Epithelial cell of esophagus (primary cell): ENCODE results near the gene MAD1L1.

Experiments used
- DNase-seq: peaks from one replicate; pipeline ENCODE4 v3.0.0; 2010; ENCODE audit warnings: low read depth
- H3K4me3 ChIP-seq: 2 replicates; pipeline ENCODE4 v1.5.1; 2011; ENCODE audit warnings: mild to moderate bottlenecking, low read length, control low read depth
- CTCF ChIP-seq: IDR thresholded peaks from 2 replicates; pipeline ENCODE4 v1.5.1; 2011; ENCODE audit warnings: low read depth, mild to moderate bottlenecking, low read length, control low read depth, inconsistent platforms; ENCODE audit not compliant: insufficient read depth; ENCODE audit errors: missing control alignments

MAD1L1 gene

GRCh38 chr7:2048531-2048930, 184.2 kb downstream of the MAD1L1 start:
- no peak overlapping the region for H3K4me3 ChIP-seq
- no peak for TF ChIP-seq CTCF
- DNase-seq: peak; percentile 10

GRCh38 chr7:2048006-2048405, 184.7 kb downstream of the MAD1L1 start:
- no peak for TF ChIP-seq CTCF
- no peak overlapping the region for H3K4me3 ChIP-seq
- DNase-seq: no peak

- no peak for TF ChIP-seq CTCF
- no peak overlapping the region for H3K4me3 ChIP-seq
- DNase-seq: no peak
Observed at GRCh38 chr7:2046581-2047565, 185.9 kb downstream of the MAD1L1 start.

- no peak overlapping the region for H3K4me3 ChIP-seq
- no peak for TF ChIP-seq CTCF
- no peak for DNase-seq
Observed at GRCh38 chr7:2045559-2046405, 187.0 kb downstream of the MAD1L1 start.

GRCh38 chr7:2044883-2045471, 187.8 kb downstream of the MAD1L1 start:
- TF ChIP-seq CTCF: no peak
- H3K4me3 ChIP-seq: no peak overlapping the region
- no peak for DNase-seq

GRCh38 chr7:2044311-2044882, 188.3 kb downstream of the MAD1L1 start:
- DNase-seq: no peak
- no peak for TF ChIP-seq CTCF
- no peak overlapping the region for H3K4me3 ChIP-seq
